Activated B cell treated with CpG ODN at 0.5 μM for 24 hours (primary cell): ENCODE results near the gene ADGRL1. TPM values are rescaled to one million over a fixed set of nuclear protein-coding genes. Genes with fewer than 3 reads are reported as not detected.

Experiments
- ATAC-seq: fragments of 200-7000 bp; cut with Tn5 transposase; one replicate; pipeline ENCODE4 v1.10.0; 2021; ENCODE audit warnings: low read depth, mild to moderate bottlenecking, moderate library complexity
- CTCF ChIA-PET: fragments of 350-600 bp; sonication (Branson Sonifier 250); formaldehyde crosslinking; loops from one replicate; lab custom pipeline; 2021; ENCODE audit warnings: antibody characterized with exemption; lab: Charles Lee
- POLR2A ChIA-PET: fragments of 350-600 bp; sonication (Branson Sonifier 250); formaldehyde crosslinking; loops from one replicate; lab custom pipeline; 2021; ENCODE audit warnings: antibody characterized with exemption; lab: Charles Lee
- DNase-seq: peaks from one replicate; pipeline ENCODE4 v3.0.0; 2022
- H3K27ac Mint-ChIP-seq: one replicate; pipeline ENCODE4 v1.8.0; 2020; ENCODE audit warnings: mixed read lengths
- H3K27me3 Mint-ChIP-seq: one replicate; pipeline ENCODE4 v1.8.0; 2021; ENCODE audit warnings: mixed read lengths
- H3K36me3 Mint-ChIP-seq: one replicate; pipeline ENCODE4 v1.8.0; 2021; ENCODE audit warnings: low read depth, mixed read lengths
- H3K4me1 Mint-ChIP-seq: one replicate; pipeline ENCODE4 v1.8.0; 2021; ENCODE audit warnings: mixed read lengths
- H3K4me3 Mint-ChIP-seq: one replicate; pipeline ENCODE4 v1.8.0; 2020; ENCODE audit warnings: mild to moderate bottlenecking, mixed read lengths
- H3K9me3 Mint-ChIP-seq: one replicate; pipeline ENCODE4 v1.8.0; 2020; ENCODE audit warnings: mixed read lengths
- CTCF ChIP-seq: fragments of 200-600 bp; IDR thresholded peaks from one replicate; pipeline ENCODE4 v1.8.0; 2022; ENCODE audit warnings: antibody characterized with exemption, mild to moderate bottlenecking
- intact Hi-C: fragments of 100-400 bp; cut with micrococcal nuclease; formaldehyde crosslinking; loops from one replicate; pipeline ENCODE4 v1.15.1; 2024
- total RNA-seq: library from RNA; stranded (reverse); gene quantifications from 2 replicates; pipeline ENCODE4 v1.2.3, GENCODE V29; 2022

ADGRL1 gene
- total RNA-seq, 1 donor from 2014 or later: 1.4 TPM

- no peak for ATAC-seq
- TF ChIP-seq CTCF: no peak
- Mint-ChIP-seq H3K27ac (no peak overlapping the region), H3K4me3 (no peak overlapping the region), H3K9me3 (no peaks in the 10 kb centered on the region), H3K36me3 (peaks cover 6% of the 10 kb centered on the region), H3K4me1 (no peaks in the 10 kb centered on the region), H3K27me3 (no peaks in the 10 kb centered on the region)
- CTCF ChIA-PET: no interaction called here
- POLR2A ChIA-PET: interaction anchor here (0.9 kb wide), 1 partner anchor 23 kb away, joined by 3 read pairs; the partner anchor contains the start of gene ASF1B
- intact Hi-C loops: no loop called here
- no peak for DNase-seq
These were observed 46.9 kb downstream of the ADGRL1 start for GRCh38 chr19:14159059-14159458.

DNA sequence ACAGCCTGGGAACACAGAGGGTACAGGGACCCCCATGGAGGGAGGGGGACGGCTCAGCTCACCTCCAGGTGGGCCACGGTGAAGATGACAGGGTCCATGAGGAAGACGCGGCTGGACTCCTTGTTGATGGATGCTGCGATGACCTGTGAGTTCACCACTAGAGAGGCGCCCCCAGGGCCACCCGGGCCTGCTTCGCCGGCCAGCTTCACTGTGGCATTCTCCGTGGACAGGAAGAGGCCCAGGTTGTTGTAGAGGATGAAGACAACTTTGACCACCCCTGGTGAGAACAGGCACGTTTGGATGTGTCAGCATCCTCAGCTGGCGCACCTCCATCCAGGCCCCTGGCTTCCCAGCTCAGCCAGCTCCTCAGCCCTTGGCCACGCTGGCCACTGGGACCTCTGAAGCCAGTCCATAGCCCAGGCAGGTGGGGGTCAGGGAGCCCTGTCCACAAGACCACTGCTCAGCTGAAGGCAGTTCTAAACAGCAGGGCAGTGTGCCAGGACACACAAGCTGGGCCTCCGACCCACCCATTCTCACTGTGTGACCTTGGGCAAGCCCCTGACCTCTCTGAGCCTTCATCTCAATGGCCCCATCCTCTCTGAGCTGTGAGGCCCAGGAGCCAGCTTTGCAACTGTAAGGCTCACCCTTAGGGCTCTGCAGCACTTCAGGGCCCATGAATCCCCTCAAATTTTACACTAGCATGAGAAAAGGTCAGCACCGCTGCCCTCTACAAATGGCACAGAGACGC is 47.5 kb downstream of the ADGRL1 start:
- POLR2A ChIA-PET: interaction anchor here (0.6 to 0.9 kb wide), 2 partner anchors 9 to 22 kb away, joined by 3 to 8 read pairs; partner anchors contain the start of gene ASF1B
- intact Hi-C loops: no loop called here
- Mint-ChIP-seq H3K4me3 (no peak overlapping the region), H3K27ac (no peak overlapping the region), H3K9me3 (no peaks in the 10 kb centered on the region), H3K4me1 (no peaks in the 10 kb centered on the region), H3K27me3 (no peaks in the 10 kb centered on the region), H3K36me3 (peaks cover 6% of the 10 kb centered on the region)
- CTCF ChIA-PET: no interaction called here
- ATAC-seq (no peak), DNase-seq (no peak)
- no peak for TF ChIP-seq CTCF

DNA sequence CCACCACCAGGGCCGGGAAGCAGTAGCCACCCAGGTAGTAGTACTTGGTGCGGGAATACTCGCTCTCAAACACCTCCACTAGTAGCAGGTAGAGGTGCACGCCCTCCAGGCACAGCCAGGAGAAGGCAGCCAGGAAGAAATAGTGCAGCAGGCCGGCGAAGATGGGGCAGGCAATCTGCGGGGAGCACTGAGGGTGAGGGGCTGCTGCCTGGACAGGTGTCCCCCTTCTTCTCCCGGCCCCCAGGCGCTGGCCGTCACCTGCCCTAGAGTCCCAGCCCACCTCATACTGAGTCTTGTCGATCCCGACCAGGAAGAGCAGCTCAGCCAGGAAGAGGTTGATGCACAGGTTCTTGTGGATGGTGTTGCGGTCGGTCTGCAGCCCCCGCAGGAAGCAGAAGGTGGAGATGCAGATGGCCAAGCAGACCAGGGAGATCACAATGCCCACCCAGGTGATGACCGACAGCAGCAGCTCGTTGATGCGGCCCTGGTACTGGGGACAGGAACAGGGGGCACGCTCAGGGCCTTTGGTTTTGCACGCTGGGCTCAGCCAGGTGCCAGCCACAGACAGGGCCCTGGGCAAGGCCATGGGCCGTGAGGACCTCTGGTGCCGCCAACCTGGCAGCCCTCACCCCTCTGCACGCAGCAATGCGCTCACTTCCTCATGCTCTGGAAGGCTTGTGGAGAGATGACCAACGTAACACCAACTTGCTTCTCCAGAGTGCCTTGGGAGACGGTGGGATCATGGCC is 48.8 kb downstream of the ADGRL1 start:
- H3K27me3 Mint-ChIP-seq: no peaks in the 10 kb centered on the region
- H3K36me3 Mint-ChIP-seq: peaks cover 6% of the 10 kb centered on the region
- no peak overlapping the region for H3K27ac Mint-ChIP-seq
- intact Hi-C loops: no loop called here
- no peak overlapping the region for H3K4me3 Mint-ChIP-seq
- no peaks in the 10 kb centered on the region for H3K4me1 Mint-ChIP-seq
- POLR2A ChIA-PET: interaction anchor here (0.6 kb wide), 1 partner anchor 8 kb away, joined by 8 read pairs; no protein-coding TSS in a partner anchor
- no peaks in the 10 kb centered on the region for H3K9me3 Mint-ChIP-seq
- CTCF ChIA-PET: no interaction called here
- ATAC-seq (no peak), DNase-seq (no peak)
- no peak for TF ChIP-seq CTCF

GRCh38 chr19:14156122-14156521 is 49.8 kb downstream of the ADGRL1 start:
- H3K4me3 Mint-ChIP-seq: no peak overlapping the region
- ChIA-PET CTCF (no interaction called here), POLR2A (interaction anchor here (0.6 kb wide), 1 partner anchor 424 kb away, joined by 3 read pairs; no protein-coding TSS in a partner anchor)
- DNase-seq: no peak
- no peak for TF ChIP-seq CTCF
- no peaks in the 10 kb centered on the region for H3K27me3 Mint-ChIP-seq
- H3K4me1 Mint-ChIP-seq: no peaks in the 10 kb centered on the region
- no peaks in the 10 kb centered on the region for H3K9me3 Mint-ChIP-seq
- no peak overlapping the region for H3K27ac Mint-ChIP-seq
- intact Hi-C loops: no loop called here
- H3K36me3 Mint-ChIP-seq: peaks cover 6% of the 10 kb centered on the region
- no peak for ATAC-seq

GRCh38 chr19:14155371-14155770 is 50.6 kb downstream of the ADGRL1 start:
- no peak for TF ChIP-seq CTCF
- Mint-ChIP-seq H3K4me3 (no peak overlapping the region), H3K27me3 (no peaks in the 10 kb centered on the region), H3K4me1 (no peaks in the 10 kb centered on the region), H3K36me3 (peaks cover 6% of the 10 kb centered on the region), H3K9me3 (no peaks in the 10 kb centered on the region), H3K27ac (no peak overlapping the region)
- no peak for DNase-seq
- POLR2A ChIA-PET: no interaction called here
- intact Hi-C loops: no loop called here
- no peak for ATAC-seq
- CTCF ChIA-PET: no interaction called here
